B cell (primary cell): ENCODE measurements around the gene RIPOR1. TPM values are rescaled to one million over a fixed set of nuclear protein-coding genes. Genes with fewer than 3 reads are reported as not detected.
A peak's percentile ranks its signal among the peaks of the same experiment; 100 is the strongest.

Experiments used
- ATAC-seq: fragments of 200-7000 bp; cut with Tn5 transposase; one replicate; pipeline ENCODE4 v1.10.0; 2021; ENCODE audit warnings: low read depth, mild to moderate bottlenecking, moderate number of reproducible peaks, moderate library complexity
- CTCF ChIA-PET: fragments of 350-600 bp; sonication (Branson Sonifier 250); formaldehyde crosslinking; loops from one replicate; lab custom pipeline; 2021; ENCODE audit warnings: antibody characterized with exemption, inconsistent platforms; lab: Charles Lee
- POLR2A ChIA-PET: fragments of 350-600 bp; sonication (Branson Sonifier 250); formaldehyde crosslinking; loops from one replicate; lab custom pipeline; 2021; ENCODE audit warnings: antibody characterized with exemption; lab: Charles Lee
- DNase-seq: peaks from one replicate; pipeline ENCODE4 v3.0.0; 2013
- H2AFZ ChIP-seq: 2 replicates; pipeline ENCODE4 v1.6.1; 2012; ENCODE audit warnings: mild to moderate bottlenecking, low read depth, low read length; ENCODE audit not compliant: insufficient read depth, poor library complexity, severe bottlenecking
- H3K27ac ChIP-seq, 2 donors: 1 replicate in 1 of 2; 2 replicates in 1 of 2; pipeline ENCODE4 v1.5.1; 2012 to 2013; ENCODE audit warnings: low read length in 2 of 2, mild to moderate bottlenecking in 2 of 2, moderate library complexity in 1 of 2
- H3K27me3 ChIP-seq, 4 experiments: fragments of 200-600 bp in 1 of 4; sonication (generic) in 1 of 4; replicated peaks in 1 of 4; 1 replicate in 2 of 4; 2 replicates in 2 of 4; pipeline versions ENCODE4 v1.6.1 to v1.7.0; 2013 to 2016; ENCODE audit warnings: low read length in 3 of 4, mild to moderate bottlenecking in 2 of 4, mixed read lengths in 1 of 4, moderate library complexity in 1 of 4; ENCODE audit not compliant: insufficient read depth in 4 of 4, control insufficient read depth in 3 of 4; ENCODE audit errors: control extremely low read depth in 1 of 4
- H3K36me3 ChIP-seq, 2 experiments: replicated peaks in 1 of 2; 1 replicate in 1 of 2; 2 replicates in 1 of 2; pipeline versions ENCODE4 v1.6.1 to v1.7.1; 2013; ENCODE audit warnings: low read length in 1 of 2; ENCODE audit not compliant: insufficient read depth in 2 of 2, control insufficient read depth in 1 of 2; ENCODE audit errors: control extremely low read depth in 1 of 2, extremely low read depth in 1 of 2
- H3K4me1 ChIP-seq, 2 donors: fragments of 200-600 bp in 1 of 2; sonication (generic) in 1 of 2; 1 replicate in 1 of 2; 2 replicates in 1 of 2; pipeline versions ENCODE4 v1.5.1 to v1.6.1; 2013 to 2017; ENCODE audit warnings: low read length in 2 of 2; ENCODE audit not compliant: control insufficient read depth in 2 of 2, insufficient read depth in 2 of 2
- H3K4me2 ChIP-seq: replicated peaks from 2 replicates; pipeline ENCODE3; 2012; ENCODE audit warnings: mild to moderate bottlenecking, low read depth, low read length; ENCODE audit not compliant: poor library complexity, severe bottlenecking
- H3K4me3 ChIP-seq, 5 experiments: fragments of 200-600 bp in 1 of 5; sonication (generic) in 1 of 5; 1 replicate in 3 of 5; 2 replicates in 2 of 5; pipeline versions ENCODE4 v1.5.1 to v1.7.0; 2011 to 2016; ENCODE audit warnings: low read length in 4 of 5, mild to moderate bottlenecking in 4 of 5, low read depth in 2 of 5, control low read depth in 1 of 5, moderate library complexity in 1 of 5; ENCODE audit not compliant: insufficient read depth in 1 of 5; ENCODE audit errors: control extremely low read depth in 1 of 5, extremely low read depth in 1 of 5
- H3K79me2 ChIP-seq: fragments of 200-600 bp; sonication (generic); one replicate; pipeline ENCODE4 v1.6.0; 2016; ENCODE audit warnings: low read length; ENCODE audit not compliant: control insufficient read depth, insufficient read depth
- H3K9ac ChIP-seq: fragments of 200-600 bp; sonication (generic); 2 replicates; pipeline ENCODE4 v1.6.1; 2017; ENCODE audit warnings: mild to moderate bottlenecking, low read length, moderate library complexity
- H3K9me3 ChIP-seq, 3 donors: one replicate each; pipeline versions ENCODE4 v1.6.1 to v1.7.1; 2013; ENCODE audit warnings: low read length in 2 of 3; ENCODE audit not compliant: control insufficient read depth in 2 of 3, insufficient read depth in 1 of 3; ENCODE audit errors: control extremely low read depth in 1 of 3
- H4K20me1 ChIP-seq: 2 replicates; pipeline ENCODE4 v1.6.0; 2012; ENCODE audit warnings: mild to moderate bottlenecking, low read length; ENCODE audit not compliant: insufficient read depth, control insufficient read depth, poor library complexity, severe bottlenecking
- H3K27ac Mint-ChIP-seq: one replicate; pipeline ENCODE4 v1.8.0; 2021; ENCODE audit warnings: mixed read lengths
- H3K27me3 Mint-ChIP-seq: one replicate; pipeline ENCODE4 v1.8.0; 2021; ENCODE audit warnings: mixed read lengths
- H3K4me1 Mint-ChIP-seq: one replicate; pipeline ENCODE4 v1.8.0; 2021; ENCODE audit warnings: mixed read lengths
- H3K4me3 Mint-ChIP-seq: one replicate; pipeline ENCODE4 v1.8.0; 2021; ENCODE audit warnings: mixed read lengths
- H3K9me3 Mint-ChIP-seq: one replicate; pipeline ENCODE4 v1.8.0; 2022; ENCODE audit warnings: mixed read lengths; ENCODE audit not compliant: insufficient read depth
- EZH2 ChIP-seq: IDR thresholded peaks from 2 replicates; pipeline ENCODE4 v1.6.1; 2012; ENCODE audit warnings: borderline replicate concordance, low read depth, mild to moderate bottlenecking, moderate library complexity, low read length; ENCODE audit not compliant: insufficient read depth, poor library complexity, severe bottlenecking
- WGBS: methylation state at CpG from one replicate; pipeline ENCODE4 v1.1.5; 2013; ENCODE audit warnings: missing lambda C conversion rate; ENCODE audit not compliant: insufficient coverage; 5-methylcytosine and 5-hydroxymethylcytosine counted together
- intact Hi-C: fragments of 100-400 bp; cut with micrococcal nuclease; formaldehyde crosslinking; loops from one replicate; pipeline ENCODE4 v1.10.0; 2022
- polyA plus RNA-seq: library from polyadenylated mRNA; depleted of rRNA; stranded (reverse); fragments of >200 nt; gene quantifications from 2 replicates; pipeline ENCODE4 v1.2.3, GENCODE V29; 2012
- total RNA-seq, 2 donors: library from RNA; stranded (reverse); fragments of 120-200 nt in 1 of 2; gene quantifications; 1 replicate in 1 of 2; 2 replicates in 1 of 2; pipeline versions ENCODE4 v1.2.3 to v1.2.4, GENCODE V29; 2013 to 2022
- TF ChIP-seq, protein P1 (sequence below): fragments of 200-600 bp; IDR thresholded peaks from one replicate; pipeline ENCODE4 v1.8.0; 2022; ENCODE audit warnings: antibody characterized with exemption, mild to moderate bottlenecking

Gene RIPOR1
- total and polyA plus RNA-seq, 2 donors (not counting 1 experiment from before 2014, with no cell fraction given): 124 to 363 TPM

DNA sequence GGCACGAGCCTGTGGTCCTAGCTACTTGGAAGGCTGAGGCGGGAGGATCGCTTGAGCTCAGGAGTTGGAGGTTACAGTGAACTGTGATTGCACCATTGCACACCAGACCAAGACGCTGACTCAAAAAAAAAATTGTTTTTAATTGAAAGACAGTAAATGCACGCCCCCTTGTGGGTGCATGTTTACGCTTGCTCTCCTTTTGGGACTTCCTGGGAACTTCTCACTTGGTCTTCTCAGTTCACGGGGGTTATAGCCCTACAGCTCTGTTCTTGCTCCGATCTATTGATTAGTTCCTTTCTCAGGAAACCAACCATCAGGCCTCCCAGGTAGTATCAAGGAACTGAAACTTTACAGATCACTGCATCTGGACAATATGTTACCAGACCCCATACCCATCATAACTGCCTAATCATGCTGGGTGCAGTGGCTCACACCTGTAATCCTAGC lies 14.2 kb upstream of the RIPOR1 start:
- POLR2A ChIA-PET: interaction anchor here (0.6 to 2.1 kb wide), 10 partner anchors 15 to 158 kb away, joined by 3 to 11 read pairs (median 6); partner anchors contain the start of gene ATP6V0D1
- Histone ChIP-seq H3K9me3 (no peaks in the 10 kb centered on the region), H2AFZ (no peak overlapping the region), H3K27ac (peak overlapping the region; percentile 59 to 67), H3K4me1 (peaks cover 64 to 76% of the 10 kb centered on the region in 2 donors), H4K20me1 (no peaks in the 10 kb centered on the region), H3K79me2 (peaks cover 18% of the 10 kb centered on the region), H3K27me3 (no peaks in the 10 kb centered on the region), H3K4me2 (peak overlapping the region; percentile 41), H3K36me3 (no peaks in the 10 kb centered on the region), H3K4me3 (no peak overlapping the region), H3K9ac (no peak overlapping the region)
- Mint-ChIP-seq H3K4me3 (peak overlapping the region; percentile 66), H3K9me3 (no peaks in the 10 kb centered on the region), H3K27ac (peak overlapping the region; percentile 96), H3K4me1 (peaks cover 64% of the 10 kb centered on the region), H3K27me3 (no peaks in the 10 kb centered on the region)
- ATAC-seq: peak; percentile 14
- intact Hi-C loops: loop anchor here (1.0 kb wide), 2 partner anchors 20 to 33 kb away; partner anchors contain the start of gene ATP6V0D1
- TF ChIP-seq, protein P1, sequence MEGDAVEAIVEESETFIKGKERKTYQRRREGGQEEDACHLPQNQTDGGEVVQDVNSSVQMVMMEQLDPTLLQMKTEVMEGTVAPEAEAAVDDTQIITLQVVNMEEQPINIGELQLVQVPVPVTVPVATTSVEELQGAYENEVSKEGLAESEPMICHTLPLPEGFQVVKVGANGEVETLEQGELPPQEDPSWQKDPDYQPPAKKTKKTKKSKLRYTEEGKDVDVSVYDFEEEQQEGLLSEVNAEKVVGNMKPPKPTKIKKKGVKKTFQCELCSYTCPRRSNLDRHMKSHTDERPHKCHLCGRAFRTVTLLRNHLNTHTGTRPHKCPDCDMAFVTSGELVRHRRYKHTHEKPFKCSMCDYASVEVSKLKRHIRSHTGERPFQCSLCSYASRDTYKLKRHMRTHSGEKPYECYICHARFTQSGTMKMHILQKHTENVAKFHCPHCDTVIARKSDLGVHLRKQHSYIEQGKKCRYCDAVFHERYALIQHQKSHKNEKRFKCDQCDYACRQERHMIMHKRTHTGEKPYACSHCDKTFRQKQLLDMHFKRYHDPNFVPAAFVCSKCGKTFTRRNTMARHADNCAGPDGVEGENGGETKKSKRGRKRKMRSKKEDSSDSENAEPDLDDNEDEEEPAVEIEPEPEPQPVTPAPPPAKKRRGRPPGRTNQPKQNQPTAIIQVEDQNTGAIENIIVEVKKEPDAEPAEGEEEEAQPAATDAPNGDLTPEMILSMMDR: peak; percentile 68
- no peak for TF ChIP-seq EZH2
- DNase-seq: peak; percentile 89
- 6% methylated on average over 7 of the region's 8 CpGs for WGBS
- CTCF ChIA-PET: interaction anchor here (0.7 to 18.8 kb wide), 21 partner anchors 9 to 302 kb away, joined by 3 to 817 read pairs (median 5); partner anchors contain the start of genes ACD, AGRP, ATP6V0D1 and C16orf86
